ENCODE results near the gene COMMD2. TPM values are rescaled to one million over a fixed set of nuclear protein-coding genes. Genes with fewer than 3 reads are reported as not detected.

Gene COMMD2
- total RNA-seq, 1 experiment from 2014 or later, result 52.1 TPM

- no peak for TF ChIP-seq SMAD3 (CRISPR knock-in tag; IDR thresholded peaks at IDR 0.05; ENCODE audit: borderline replicate concordance)
- no peak for TF ChIP-seq E2F1 (CRISPR knock-in tag; IDR thresholded peaks at IDR 0.05)
- no peak for TF ChIP-seq USF2 (CRISPR knock-in tag; IDR thresholded peaks at IDR 0.05)
- TF ChIP-seq HMGA2 (CRISPR knock-in tag; IDR thresholded peaks at IDR 0.05), result no peak
- no peak for TF ChIP-seq NR2C2 (CRISPR knock-in tag; IDR thresholded peaks at IDR 0.05)
- no peak for TF ChIP-seq ZSCAN18 (CRISPR knock-in tag; IDR thresholded peaks at IDR 0.05)
- TF ChIP-seq PRRX2 (CRISPR knock-in tag; IDR thresholded peaks at IDR 0.05), result no peak
- TF ChIP-seq FOXP4 (CRISPR knock-in tag; IDR thresholded peaks at IDR 0.05), result no peak
- ChIA-PET POLR2A (interaction anchor here (0.7 kb wide), 1 partner anchor 165 kb away, joined by 4 read pairs; no protein-coding TSS in a partner anchor), CTCF (no interaction called here)
- DNase-seq (ENCODE audit: low spot score) (no peak), ATAC-seq (no peak)
- H3K9me3 Mint-ChIP-seq, result peaks cover 36% of the 10 kb centered on the region
- peaks cover 1% of the 10 kb centered on the region for H3K4me1 Mint-ChIP-seq
- peaks cover 12% of the 10 kb centered on the region for H3K27me3 Mint-ChIP-seq (ENCODE audit: low read depth)
- no peak overlapping the region for H3K4me3 Mint-ChIP-seq
- H3K36me3 Mint-ChIP-seq, result peaks cover 35% of the 10 kb centered on the region
- no peak overlapping the region for H3K27ac Mint-ChIP-seq
Measured at GRCh38 chr3:149701206-149701976, 50.9 kb downstream of the COMMD2 start.

Other genes with a start within 250 kb of the COMMD2 start
- gene WWTR1, start 94.5 kb downstream of the COMMD2 start, total RNA-seq (2021), result 24.6 to 30.0 TPM (median 25.5 TPM) in 3 replicates
- not detected in 3 replicates for gene ANKUB1, start 40.1 kb upstream of the COMMD2 start, total RNA-seq (2021)
- 28.9 to 29.8 TPM (median 29.4 TPM) in 3 replicates for gene RNF13, start 60.7 kb upstream of the COMMD2 start, total RNA-seq (2021)
- gene PFN2, start 218.4 kb upstream of the COMMD2 start, total RNA-seq (2021), result 158 to 174 TPM (median 161 TPM) in 3 replicates